ENCODE data around the gene CADPS2. TPM values are rescaled to one million over a fixed set of nuclear protein-coding genes. Genes with fewer than 3 reads are reported as not detected.
A peak's percentile ranks its signal among the peaks of the same experiment; 100 is the strongest.

Gene CADPS2
- total and polyA plus RNA-seq, 12 donors, result 14.6 to 103 (median 39.4) TPM

- no peaks in the 10 kb centered on the region for H3K36me3 ChIP-seq (replicated peaks in 1 of 2)
- TF ChIP-seq POLR2A (IDR thresholded peaks at IDR 0.05), result no peak
- TF ChIP-seq CTCF (IDR thresholded peaks at IDR 0.05), result no peak
- intact Hi-C loops (cut with DNase I), result no loop called here
- 71 to 82% (median 78%) methylated on average over 2 of the region's 2 CpGs for WGBS, 4 donors
- DNase-seq, result peak; percentile 20 to 57 (median 27)
- no peak overlapping the region for H3K4me3 ChIP-seq
- H3K27ac ChIP-seq, result no peak overlapping the region
- peaks cover 0 to 8% (median 0%) of the 10 kb centered on the region in 3 donors for H3K9me3 ChIP-seq (replicated peaks in 1 of 3)
- no peaks in the 10 kb centered on the region for H3K4me1 ChIP-seq (replicated peaks in 1 of 2)
- no peaks in the 10 kb centered on the region for H3K27me3 ChIP-seq
Observed at GRCh38 chr7:122544463-122544862, 341.8 kb downstream of the CADPS2 start.

- WGBS, 4 donors, result 78 to 91% (median 89%) methylated on average over 2 of the region's 2 CpGs
- H3K36me3 ChIP-seq (replicated peaks in 1 of 2), result no peaks in the 10 kb centered on the region
- H3K27ac ChIP-seq, result no peak overlapping the region
- intact Hi-C loops (cut with DNase I), result no loop called here
- no peak for DNase-seq
- H3K9me3 ChIP-seq (replicated peaks in 1 of 3), result peaks cover 0 to 8% (median 0%) of the 10 kb centered on the region in 3 donors
- no peak overlapping the region for H3K4me3 ChIP-seq
- H3K27me3 ChIP-seq, result no peaks in the 10 kb centered on the region
- H3K4me1 ChIP-seq (replicated peaks in 1 of 2), result no peaks in the 10 kb centered on the region
- TF ChIP-seq POLR2A (IDR thresholded peaks at IDR 0.05) (no peak), CTCF (IDR thresholded peaks at IDR 0.05) (no peak)
Observed at GRCh38 chr7:122543891-122544290, 342.4 kb downstream of the CADPS2 start.

- DNase-seq, result no peak
- Histone ChIP-seq H3K9me3 (replicated peaks in 1 of 3) (peaks cover 0 to 8% (median 0%) of the 10 kb centered on the region in 3 donors), H3K27me3 (no peaks in the 10 kb centered on the region), H3K27ac (no peak overlapping the region), H3K36me3 (replicated peaks in 1 of 2) (no peaks in the 10 kb centered on the region), H3K4me1 (replicated peaks in 1 of 2) (no peaks in the 10 kb centered on the region), H3K4me3 (no peak overlapping the region)
- intact Hi-C loops (cut with DNase I), result no loop called here
- no peak for TF ChIP-seq POLR2A (IDR thresholded peaks at IDR 0.05)
Observed at GRCh38 chr7:122543166-122543565, 343.1 kb downstream of the CADPS2 start.

GRCh38 chr7:122535086-122535485 is 351.2 kb downstream of the CADPS2 start:
- intact Hi-C loops (cut with DNase I), result loop anchor here in 1 of 2 donors (10.0 kb wide), 1 partner anchor 440 kb away; no protein-coding TSS in a partner anchor
- no peak for TF ChIP-seq CTCF (IDR thresholded peaks at IDR 0.05)
- no peak for TF ChIP-seq POLR2A (IDR thresholded peaks at IDR 0.05)
- DNase-seq, result no peak
- Histone ChIP-seq H3K4me1 (replicated peaks in 1 of 2) (no peaks in the 10 kb centered on the region), H3K9me3 (replicated peaks in 1 of 3) (no peaks in the 10 kb centered on the region), H3K27ac (no peak overlapping the region), H3K36me3 (replicated peaks in 1 of 2) (no peaks in the 10 kb centered on the region), H3K27me3 (no peaks in the 10 kb centered on the region), H3K4me3 (no peak overlapping the region)
- WGBS, 4 donors, result 79 to 96% (median 91%) methylated on average over 1 of the region's 1 CpG
